Right renal cortex interstitium (tissue), 3 donors: ENCODE data around the gene ATAD3B. TPM values are rescaled to one million over a fixed set of nuclear protein-coding genes. Genes with fewer than 3 reads are reported as not detected.
"Not testable (repeated sequence)": the region's sequence is repeated elsewhere in the genome, so short reads cannot be mapped to it uniquely, and the experiment has no call there.

Experiments used
- DNase-seq, 3 donors: peaks; one replicate each; pipeline ENCODE4 v3.0.0-alpha.2; 2013; ENCODE audit warnings: low read depth in 3 of 3, low spot score in 2 of 3
- polyA plus RNA-seq, 3 donors: library from polyadenylated mRNA; unstranded; fragments of 120-200 nt; gene quantifications; one replicate each; pipeline ENCODE4 v1.2.1, GENCODE V29; 2013; ENCODE audit not compliant: insufficient read length in 3 of 3

The ATAD3B gene
- polyA plus RNA-seq, 3 donors, result 8.1 to 9.8 (median 8.8) TPM

DNA sequence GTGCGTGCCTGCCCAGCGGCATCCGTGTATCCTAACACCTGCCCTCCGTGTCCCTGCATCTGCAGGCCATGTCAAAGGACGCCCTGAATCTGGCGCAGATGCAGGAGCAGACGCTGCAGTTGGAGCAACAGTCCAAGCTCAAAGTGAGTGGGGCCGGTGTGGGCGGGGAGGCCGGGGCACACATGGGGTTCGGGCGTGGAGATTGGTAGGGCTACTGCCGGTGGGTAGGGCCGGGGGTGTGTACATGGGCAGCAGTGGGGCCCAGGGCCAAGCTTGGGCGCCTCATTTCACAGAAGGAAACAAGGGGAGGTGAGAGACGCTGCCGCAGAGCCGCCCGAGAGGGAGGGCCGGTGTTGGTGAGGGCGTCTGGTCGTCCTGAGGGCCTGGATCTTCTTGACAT, 20.9 kb upstream of the ATAD3B start:
- DNase-seq, result not testable (repeated sequence)

DNA sequence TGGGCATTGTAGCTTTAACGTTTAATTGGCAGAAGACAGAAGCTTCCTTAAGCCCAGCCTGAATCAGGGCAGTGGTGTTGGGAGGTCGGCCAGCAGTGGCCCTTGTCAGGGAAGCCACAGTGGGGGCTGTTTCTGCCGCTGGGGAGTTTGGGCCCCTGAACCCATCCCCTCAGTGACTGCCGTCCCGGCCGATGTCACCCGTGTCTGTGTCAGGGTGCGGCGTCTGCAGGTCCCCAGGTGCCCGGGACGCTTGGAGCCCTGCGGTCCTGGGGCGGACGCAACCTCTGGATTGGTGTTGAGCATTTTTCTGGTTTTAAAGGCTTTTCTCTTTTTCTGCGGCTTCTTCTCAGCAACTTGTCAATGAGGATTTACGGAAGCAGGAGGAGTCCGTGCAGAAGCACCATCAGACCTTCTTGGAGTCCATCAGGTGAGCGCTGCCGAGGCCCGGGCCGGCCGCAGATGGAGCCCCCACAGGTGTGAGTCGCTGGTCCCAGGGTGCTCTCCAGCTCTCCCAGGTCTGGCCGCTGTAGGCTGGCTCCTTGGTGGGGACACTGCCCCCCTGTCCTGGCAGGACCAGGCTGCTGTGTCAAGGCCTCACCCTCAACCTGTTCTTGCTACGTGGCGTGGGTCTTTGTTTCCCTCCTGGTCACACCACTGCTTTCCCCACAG, 19.7 kb upstream of the ATAD3B start:
- DNase-seq, result no peak

- DNase-seq, result not testable (repeated sequence)
Measured at GRCh38 chr1:1452365-1452739, 19.2 kb upstream of the ATAD3B start.

GRCh38 chr1:1452882-1453281, 18.7 kb upstream of the ATAD3B start:
- no peak for DNase-seq

GRCh38 chr1:1454286-1455056, 17.1 kb upstream of the ATAD3B start:
- not testable (repeated sequence) for DNase-seq

DNA sequence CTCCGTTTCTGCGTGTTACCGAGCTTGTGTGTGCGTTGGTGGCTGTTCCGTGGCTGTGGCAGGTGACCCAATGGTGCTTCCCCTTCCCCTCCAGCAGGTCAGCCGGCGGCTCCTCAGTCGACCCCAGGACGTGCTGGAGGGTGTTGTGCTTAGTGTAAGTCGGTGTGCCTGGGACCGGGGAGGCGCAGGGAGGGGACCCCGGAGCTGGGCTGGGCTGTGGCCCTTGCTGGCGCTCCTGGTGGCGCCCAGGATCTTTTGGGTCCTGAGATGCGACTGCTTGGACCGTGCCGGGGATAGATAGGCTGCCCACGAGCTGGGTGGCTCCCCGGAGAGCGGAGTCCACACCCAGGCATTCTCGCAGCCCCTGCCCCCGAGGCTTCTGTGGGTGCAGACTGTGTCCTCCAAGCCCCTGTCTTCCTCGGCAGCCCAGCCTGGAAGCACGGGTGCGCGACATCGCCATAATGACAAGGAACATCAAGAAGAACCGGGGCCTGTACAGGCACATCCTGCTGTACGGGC, 16.1 kb upstream of the ATAD3B start:
- no peak for DNase-seq

DNA sequence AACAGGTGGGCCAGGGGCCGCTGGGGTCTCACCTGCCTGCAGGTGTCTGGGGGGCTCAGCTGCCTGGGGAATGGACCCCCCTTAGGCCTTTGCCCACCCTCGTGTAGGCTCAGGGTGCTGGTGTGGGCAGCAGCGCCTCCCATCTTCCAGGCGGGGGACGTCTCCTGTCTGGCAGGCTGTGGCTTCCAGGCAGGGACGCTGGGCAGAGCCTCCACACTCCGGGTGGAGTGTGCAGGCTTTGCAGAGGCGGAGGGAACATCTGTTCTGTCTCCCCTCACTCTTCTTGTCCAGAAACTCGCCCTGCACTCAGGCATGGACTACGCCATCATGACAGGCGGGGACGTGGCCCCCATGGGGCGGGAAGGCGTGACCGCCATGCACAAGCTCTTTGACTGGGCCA, 15.6 kb upstream of the ATAD3B start:
- DNase-seq, result not testable (repeated sequence)

DNA sequence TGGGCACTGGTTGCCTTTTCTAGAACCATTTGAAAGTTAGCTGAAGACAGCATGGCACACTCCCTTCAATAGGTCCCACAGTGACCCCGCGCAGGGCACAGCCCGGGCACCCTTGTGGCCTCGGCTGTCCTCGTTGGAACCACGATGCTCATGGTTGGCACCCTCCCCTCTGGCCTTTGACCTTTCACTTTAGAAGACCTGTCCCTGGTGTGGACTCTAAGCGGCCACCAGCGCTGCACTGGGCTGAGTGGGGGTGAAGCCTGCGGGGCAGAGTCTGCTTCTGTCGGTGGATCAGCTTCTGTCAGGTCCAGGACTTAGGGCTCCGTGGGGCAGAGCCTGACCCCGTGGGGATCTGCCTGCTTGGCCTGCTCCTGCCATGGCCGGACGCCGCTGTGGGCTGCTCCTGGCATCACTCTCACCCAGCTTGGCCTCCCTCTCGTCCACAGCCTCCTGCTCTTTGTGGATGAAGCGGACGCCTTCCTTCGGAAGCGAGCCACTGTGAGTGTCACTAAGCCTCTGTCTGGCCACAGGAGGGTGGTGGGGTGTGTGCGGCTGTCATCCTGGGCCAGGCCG, 14.8 kb upstream of the ATAD3B start:
- DNase-seq, result not testable (repeated sequence)

DNA sequence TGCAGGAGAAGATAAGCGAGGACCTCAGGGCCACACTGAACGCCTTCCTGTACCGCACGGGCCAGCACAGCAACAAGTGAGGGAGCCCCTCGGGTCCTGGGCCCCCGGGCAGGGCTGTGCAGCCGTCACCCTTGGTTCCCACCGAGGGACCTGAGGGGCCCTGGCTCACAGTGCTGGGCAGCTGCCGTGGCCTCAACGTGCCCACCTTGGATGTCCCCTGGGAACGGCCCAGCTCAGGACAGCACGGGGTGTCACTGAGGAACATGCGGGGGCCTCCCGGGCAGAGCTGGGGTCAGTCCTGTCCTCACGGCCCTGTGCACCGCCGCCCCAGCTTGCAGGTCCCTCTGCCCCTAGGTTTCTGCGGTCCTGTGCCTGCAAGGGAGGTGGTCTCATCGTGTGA, 12.4 kb upstream of the ATAD3B start:
- not testable (repeated sequence) for DNase-seq

DNA sequence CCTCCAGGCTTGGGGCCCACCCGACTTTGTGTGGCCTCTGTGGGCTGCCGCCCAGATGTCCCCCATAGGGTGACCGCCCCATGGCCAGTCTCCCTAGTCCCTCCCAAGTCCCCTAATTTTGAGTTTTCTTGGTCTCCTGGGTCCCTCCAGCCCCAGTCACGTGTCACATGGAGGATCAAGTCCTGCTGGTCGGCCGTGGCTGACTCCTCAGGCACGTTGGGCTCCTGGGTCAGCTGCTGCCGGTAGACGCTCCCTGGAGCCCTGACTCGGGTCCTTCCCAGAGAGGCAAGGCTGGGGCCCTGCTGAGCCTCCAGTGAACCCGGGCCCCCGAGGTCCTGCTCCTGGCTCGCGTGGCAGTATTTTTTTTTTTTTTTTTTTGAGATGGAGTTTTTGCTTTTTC, 11.9 kb upstream of the ATAD3B start:
- DNase-seq, result not testable (repeated sequence)

DNA sequence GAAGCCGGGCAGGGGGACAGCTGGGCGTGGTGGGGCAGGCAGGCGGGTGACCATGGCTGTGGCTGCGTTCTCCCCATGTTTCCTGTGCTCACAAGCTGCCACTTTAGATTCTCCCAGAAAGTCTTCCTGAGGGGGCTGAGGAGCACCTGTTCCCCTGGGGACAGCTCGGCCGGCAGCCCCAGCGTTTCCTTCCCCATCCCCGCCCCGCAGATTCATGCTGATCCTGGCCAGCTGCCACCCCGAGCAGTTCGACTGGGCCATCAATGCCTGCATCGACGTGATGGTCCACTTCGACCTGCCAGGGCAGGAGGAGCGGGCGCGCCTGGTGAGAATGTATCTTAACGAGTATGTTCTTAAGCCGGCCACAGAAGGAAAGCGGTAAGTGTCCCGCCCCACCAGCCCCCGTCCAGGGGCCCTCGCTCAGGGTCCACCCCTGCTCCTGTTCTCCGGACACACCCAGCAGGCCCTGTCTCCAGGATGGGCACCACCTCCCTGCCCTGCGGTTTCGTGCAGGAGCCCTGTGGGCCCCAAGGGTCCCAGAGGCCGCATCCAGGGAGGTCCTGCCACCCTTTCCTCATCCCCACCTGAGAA, 10.9 kb upstream of the ATAD3B start:
- DNase-seq, result no peak

DNA sequence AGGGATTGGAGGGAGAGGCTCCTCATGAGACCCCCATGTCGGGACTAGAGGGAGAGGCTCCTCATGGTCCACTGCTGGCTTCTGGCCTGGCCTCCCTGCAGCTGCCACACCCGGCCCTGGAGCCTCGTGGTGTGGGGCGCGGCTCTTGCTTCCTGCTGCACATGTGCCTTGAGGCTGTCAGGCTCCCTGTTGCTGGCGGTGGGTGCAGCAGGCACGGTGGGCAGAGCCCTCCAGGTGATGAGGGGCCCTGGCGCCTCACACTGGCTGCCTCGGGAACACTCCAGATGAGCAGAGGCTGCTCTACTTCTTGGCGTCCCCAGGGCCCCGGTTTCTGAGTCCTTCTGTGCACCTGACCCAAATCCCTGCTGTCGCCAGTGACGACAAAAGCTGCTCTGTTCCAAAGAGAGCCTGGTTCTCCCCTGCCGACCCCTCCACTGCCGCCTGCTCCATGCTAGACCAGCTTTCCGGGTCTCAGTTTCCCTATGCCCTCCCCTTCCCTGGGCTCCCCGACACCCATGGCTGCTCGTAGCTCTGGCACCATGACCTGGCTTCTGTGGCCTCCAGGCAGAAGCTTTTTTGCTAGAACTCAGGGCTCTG, 9.7 kb upstream of the ATAD3B start:
- no peak for DNase-seq

DNA sequence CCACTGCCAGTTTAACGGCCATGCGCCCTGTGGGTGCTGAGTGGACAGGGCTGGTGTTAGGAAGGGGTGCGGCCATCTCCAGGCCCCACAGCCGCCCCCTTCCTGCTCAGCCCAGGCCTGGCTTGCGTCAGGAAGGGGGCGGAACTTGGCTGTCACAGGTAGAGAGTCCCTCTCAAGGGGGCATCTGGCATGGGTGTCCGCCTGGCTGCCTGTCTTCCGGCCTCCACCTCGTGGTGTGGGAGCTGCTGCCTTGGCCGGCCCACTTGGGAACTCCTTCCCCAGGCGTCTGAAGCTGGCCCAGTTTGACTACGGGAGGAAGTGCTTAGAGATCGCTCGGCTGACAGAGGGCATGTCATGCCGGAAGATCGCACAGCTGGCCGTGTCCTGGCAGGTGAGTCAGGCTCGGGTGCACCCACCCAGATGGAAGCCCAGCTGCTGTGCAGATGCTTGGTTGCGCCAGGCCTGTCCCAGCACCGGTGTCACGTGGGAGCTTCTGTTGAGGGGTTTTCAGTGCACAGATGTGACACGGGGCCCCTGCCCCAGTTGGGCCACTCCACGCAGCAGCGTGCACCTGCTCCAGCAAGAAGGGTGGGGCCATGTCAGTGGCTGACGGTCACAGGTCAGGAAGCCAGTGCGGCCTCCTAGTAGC, 9.1 kb upstream of the ATAD3B start:
- no peak for DNase-seq

GRCh38 chr1:1463312-1463711, 8.3 kb upstream of the ATAD3B start:
- DNase-seq, result no peak

DNA sequence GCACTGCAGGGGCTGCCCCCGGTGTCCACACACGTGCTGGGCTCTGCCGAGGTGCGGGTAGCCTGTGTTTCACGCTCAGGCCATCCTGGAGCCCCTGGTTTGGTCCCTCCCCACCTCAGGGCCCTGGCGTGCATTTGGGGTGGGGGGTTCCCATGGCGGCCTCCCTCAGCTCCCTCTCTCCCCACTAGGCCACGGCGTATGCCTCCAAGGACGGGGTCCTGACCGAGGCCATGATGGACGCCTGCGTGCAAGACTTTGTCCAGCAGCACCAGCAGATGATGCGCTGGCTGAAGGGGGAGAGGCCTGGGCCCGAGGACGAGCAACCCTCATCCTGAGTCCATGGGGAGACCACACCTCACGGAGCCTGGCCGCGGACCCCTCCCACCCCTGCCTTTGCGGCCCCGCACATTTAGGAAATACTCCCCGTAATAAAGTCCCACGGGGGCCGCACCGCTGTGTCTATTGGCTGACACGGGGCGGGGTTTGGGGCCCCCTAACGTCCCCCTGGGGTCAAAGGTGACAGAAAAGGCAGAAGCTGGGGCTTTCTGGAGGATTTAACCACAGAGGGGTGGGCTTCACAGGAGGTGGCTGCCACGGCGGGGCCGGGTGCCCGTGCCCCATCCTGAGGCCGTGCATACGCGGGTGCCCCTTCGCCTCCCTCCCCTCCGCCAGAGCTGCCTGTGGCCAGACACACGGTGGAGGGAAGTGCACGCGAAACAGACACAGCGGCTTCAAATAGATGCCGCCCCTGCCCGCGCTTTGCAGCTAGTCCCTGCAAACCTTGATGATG, 3.2 kb upstream of the ATAD3B start:
- not testable (repeated sequence) for DNase-seq

GRCh38 chr1:1470626-1471388, 758 bp upstream of the ATAD3B start:
- peak in 2 of 3 donors; percentile 5 to 10 for DNase-seq

DNA sequence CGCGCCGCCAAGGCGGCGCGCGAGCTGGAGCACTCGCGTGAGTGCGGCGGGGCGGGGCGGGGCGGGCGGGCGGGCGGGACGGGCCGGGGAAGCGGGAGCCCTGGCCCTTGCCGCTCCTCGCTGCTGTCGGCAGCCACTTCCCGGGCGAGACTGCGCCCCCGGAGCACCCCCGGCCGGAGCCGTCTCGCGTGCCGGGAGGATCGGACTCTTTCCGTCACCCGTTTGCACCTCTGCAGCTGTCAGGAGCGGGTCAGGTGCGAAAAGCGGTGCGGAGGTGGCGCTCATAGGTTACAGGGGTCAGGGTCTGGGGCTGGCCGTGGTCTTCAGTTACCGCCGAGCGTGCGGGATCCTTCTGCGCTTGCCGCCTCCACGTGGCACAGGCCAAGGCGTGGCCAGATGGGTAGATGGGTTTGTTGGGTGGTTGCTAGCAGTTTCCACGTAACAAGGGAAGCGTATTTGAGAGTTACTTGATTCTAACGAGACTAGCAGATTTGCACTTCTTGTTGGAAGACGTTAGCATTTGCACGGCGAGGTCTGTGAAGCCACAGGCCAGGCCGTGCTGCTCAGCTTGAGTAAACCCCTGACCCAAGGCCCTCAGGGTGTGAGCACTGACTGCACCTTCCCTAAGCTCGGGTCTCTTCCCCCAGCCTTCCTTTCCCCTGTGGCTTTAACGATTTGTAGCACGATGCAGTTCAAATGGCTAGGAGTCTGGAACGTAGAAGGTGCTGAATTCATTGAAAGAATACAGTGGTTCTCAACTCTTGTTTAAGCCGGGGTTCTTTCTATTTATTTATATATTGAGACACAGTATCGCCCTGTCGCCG, 700 bp downstream of the ATAD3B start:
- not testable (repeated sequence) for DNase-seq

GRCh38 chr1:1476011-1476410, 4.4 kb downstream of the ATAD3B start:
- DNase-seq, result not testable (repeated sequence)
